Activated naive CD4-positive, alpha-beta T cell treated with anti-CD3 and anti-CD28 coated beads for 36 hours (primary cell): Measurements from ENCODE around the gene ZBED1. TPM values are rescaled to one million over a fixed set of nuclear protein-coding genes. Genes with fewer than 3 reads are reported as not detected.
A peak's percentile ranks its signal among the peaks of the same experiment; 100 is the strongest.

ENCODE experiments used
- CTCF ChIA-PET: fragments of 350-600 bp; sonication (Branson Sonifier 250); formaldehyde crosslinking; loops from one replicate; lab custom pipeline; 2021; ENCODE audit warnings: antibody characterized with exemption; lab: Charles Lee
- DNase-seq: peaks from one replicate; pipeline ENCODE4 v3.0.0-alpha.2; 2020
- H3K27ac Mint-ChIP-seq: one replicate; pipeline ENCODE4 v1.8.0; 2021; ENCODE audit warnings: mild to moderate bottlenecking, mixed read lengths
- H3K27me3 Mint-ChIP-seq: one replicate; pipeline ENCODE4 v1.8.0; 2021; ENCODE audit warnings: low read depth, mixed read lengths
- H3K36me3 Mint-ChIP-seq: one replicate; pipeline ENCODE4 v1.8.0; 2021; ENCODE audit warnings: low read depth, mixed read lengths
- H3K4me1 Mint-ChIP-seq: one replicate; pipeline ENCODE4 v1.8.0; 2021; ENCODE audit warnings: low read depth, mixed read lengths
- H3K4me3 Mint-ChIP-seq: one replicate; pipeline ENCODE4 v1.8.0; 2021; ENCODE audit warnings: mild to moderate bottlenecking, moderate library complexity, mixed read lengths
- H3K9me3 Mint-ChIP-seq: one replicate; pipeline ENCODE4 v1.8.0; 2021; ENCODE audit warnings: mixed read lengths
- intact Hi-C: fragments of 100-400 bp; cut with micrococcal nuclease; formaldehyde crosslinking; loops from one replicate; pipeline ENCODE4 v1.15.1; 2023
- total RNA-seq, 2 experiments: library from RNA; stranded (reverse); gene quantifications; one replicate each; pipeline ENCODE4 v1.2.3, GENCODE V29; 2021

ZBED1 gene
- total RNA-seq = 10 to 100 TPM; 18.9 to 20.6 TPM

GRCh38 chrX:2500803-2501558, at the start of gene ZBED1, which contains the start of gene DHRSX:
Gene ZBED1, minus strand, starts transcription at chrX:2500976. Its CDS starts 10,257 bp downstream, at chrX:2490719.
Gene DHRSX, minus strand, starts transcription at chrX:2500976. Its CDS starts 51 bp downstream, at chrX:2500925.
- Mint-ChIP-seq H3K9me3 (no peaks in the 10 kb centered on the region), H3K27me3 (no peaks in the 10 kb centered on the region), H3K27ac (peak within 1 kb of the TSS; percentile 72), H3K4me1 (peaks cover 26% of the 10 kb centered on the region), H3K36me3 (peaks cover 4% of the 10 kb centered on the region), H3K4me3 (peak within 1 kb of the TSS; percentile 76)
- peak; percentile 62 for DNase-seq
- CTCF ChIA-PET = no interaction called here
- intact Hi-C loops = loop anchor here (1.0 to 2.0 kb wide), 3 partner anchors 92 to 126 kb away; no protein-coding TSS in a partner anchor

DNA sequence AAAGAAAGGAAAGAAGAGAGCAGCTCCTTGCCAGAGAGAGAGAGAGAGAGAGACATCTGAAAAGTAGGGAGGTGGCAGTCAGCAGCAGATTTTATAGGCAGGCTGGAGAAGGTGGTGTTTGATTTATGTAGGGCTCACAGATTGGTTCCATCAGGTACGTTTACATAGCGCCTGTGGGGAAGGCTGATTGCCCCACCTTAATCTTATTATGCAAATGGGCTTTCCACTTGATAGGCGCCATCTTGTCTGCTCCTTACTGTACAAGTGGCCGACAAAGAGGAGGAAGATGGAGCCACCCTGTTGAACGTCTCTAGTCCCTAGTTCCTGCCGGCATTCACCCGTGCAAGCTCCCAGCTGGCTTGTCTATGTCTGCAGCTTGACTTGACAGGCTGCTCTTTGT, 49.1 kb upstream of the ZBED1 start:
- Mint-ChIP-seq H3K4me1 (no peaks in the 10 kb centered on the region), H3K9me3 (peaks cover 8% of the 10 kb centered on the region), H3K36me3 (no peaks in the 10 kb centered on the region), H3K27ac (no peak overlapping the region), H3K27me3 (peaks cover 9% of the 10 kb centered on the region), H3K4me3 (no peak overlapping the region)
- CTCF ChIA-PET = no interaction called here
- no peak for DNase-seq
- intact Hi-C loops = no loop called here

GRCh38 chrX:2548711-2549423, 48.1 kb upstream of the ZBED1 start:
- intact Hi-C loops = no loop called here
- Mint-ChIP-seq H3K36me3 (no peaks in the 10 kb centered on the region), H3K27ac (no peak overlapping the region), H3K4me1 (no peaks in the 10 kb centered on the region), H3K9me3 (peaks cover 8% of the 10 kb centered on the region), H3K27me3 (peaks cover 6% of the 10 kb centered on the region), H3K4me3 (no peak overlapping the region)
- no peak for DNase-seq
- CTCF ChIA-PET = no interaction called here

- Mint-ChIP-seq H3K36me3 (no peaks in the 10 kb centered on the region), H3K27me3 (peaks cover 5% of the 10 kb centered on the region), H3K4me3 (no peak overlapping the region), H3K4me1 (no peaks in the 10 kb centered on the region), H3K27ac (no peak overlapping the region), H3K9me3 (peaks cover 8% of the 10 kb centered on the region)
- intact Hi-C loops = no loop called here
- CTCF ChIA-PET = no interaction called here
- no peak for DNase-seq
These were observed 47.0 kb upstream of the ZBED1 start for GRCh38 chrX:2547736-2548135.

- no peaks in the 10 kb centered on the region for H3K4me1 Mint-ChIP-seq
- DNase-seq = no peak
- H3K9me3 Mint-ChIP-seq = peaks cover 8% of the 10 kb centered on the region
- peaks cover 5% of the 10 kb centered on the region for H3K27me3 Mint-ChIP-seq
- H3K4me3 Mint-ChIP-seq = no peak overlapping the region
- no peaks in the 10 kb centered on the region for H3K36me3 Mint-ChIP-seq
- CTCF ChIA-PET = no interaction called here
- no peak overlapping the region for H3K27ac Mint-ChIP-seq
- intact Hi-C loops = no loop called here
These were observed 45.7 kb upstream of the ZBED1 start for GRCh38 chrX:2546496-2546895.

DNA sequence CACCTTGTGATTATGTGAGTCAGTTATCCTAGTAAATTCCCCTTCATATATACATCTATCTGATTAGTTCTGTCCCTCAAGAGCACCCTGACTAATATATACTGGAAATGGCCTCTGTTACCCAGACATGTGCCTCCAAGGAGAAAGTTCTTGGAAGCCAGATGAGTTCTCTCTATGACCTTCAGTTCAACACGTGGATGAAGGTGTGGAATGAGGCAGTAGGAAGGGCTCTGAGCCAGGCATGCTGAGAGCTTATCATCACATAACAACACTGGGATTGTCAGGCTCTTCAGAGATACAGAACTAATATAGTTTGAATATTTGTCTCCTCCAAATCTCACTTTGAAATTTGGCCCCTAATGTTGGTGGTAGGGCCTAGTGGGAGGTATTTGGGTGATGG, 44.4 kb upstream of the ZBED1 start:
- no peak overlapping the region for H3K4me3 Mint-ChIP-seq
- no peak for DNase-seq
- H3K4me1 Mint-ChIP-seq = no peaks in the 10 kb centered on the region
- intact Hi-C loops = no loop called here
- CTCF ChIA-PET = no interaction called here
- H3K27ac Mint-ChIP-seq = no peak overlapping the region
- no peaks in the 10 kb centered on the region for H3K36me3 Mint-ChIP-seq
- peaks cover 1% of the 10 kb centered on the region for H3K27me3 Mint-ChIP-seq
- peaks cover 8% of the 10 kb centered on the region for H3K9me3 Mint-ChIP-seq

- CTCF ChIA-PET = no interaction called here
- intact Hi-C loops = no loop called here
- H3K36me3 Mint-ChIP-seq = no peaks in the 10 kb centered on the region
- DNase-seq = no peak
- H3K27ac Mint-ChIP-seq = no peak overlapping the region
- H3K4me3 Mint-ChIP-seq = no peak overlapping the region
- H3K27me3 Mint-ChIP-seq = peaks cover 2% of the 10 kb centered on the region
- H3K4me1 Mint-ChIP-seq = no peaks in the 10 kb centered on the region
- H3K9me3 Mint-ChIP-seq = peaks cover 8% of the 10 kb centered on the region
These were observed 42.2 kb upstream of the ZBED1 start for GRCh38 chrX:2542826-2543521.

GRCh38 chrX:2541603-2542002, 40.8 kb upstream of the ZBED1 start:
- peaks cover 4% of the 10 kb centered on the region for H3K27me3 Mint-ChIP-seq
- CTCF ChIA-PET = no interaction called here
- H3K36me3 Mint-ChIP-seq = no peaks in the 10 kb centered on the region

GRCh38 chrX:2540426-2540947, 39.7 kb upstream of the ZBED1 start:
- Mint-ChIP-seq H3K4me1 (no peaks in the 10 kb centered on the region), H3K27me3 (peaks cover 4% of the 10 kb centered on the region), H3K4me3 (no peak overlapping the region), H3K36me3 (no peaks in the 10 kb centered on the region), H3K27ac (no peak overlapping the region), H3K9me3 (peaks cover 2% of the 10 kb centered on the region)
- intact Hi-C loops = no loop called here
- no peak for DNase-seq
- CTCF ChIA-PET = no interaction called here

More at GRCh38 chrX:2541603-2542002, 40.8 kb upstream of the ZBED1 start:
- intact Hi-C loops = no loop called here
- H3K27ac Mint-ChIP-seq = no peak overlapping the region
- H3K9me3 Mint-ChIP-seq = peaks cover 8% of the 10 kb centered on the region
- no peaks in the 10 kb centered on the region for H3K4me1 Mint-ChIP-seq
- no peak overlapping the region for H3K4me3 Mint-ChIP-seq
- no peak for DNase-seq

- H3K4me3 Mint-ChIP-seq = no peak overlapping the region
- no peaks in the 10 kb centered on the region for H3K4me1 Mint-ChIP-seq
- H3K27ac Mint-ChIP-seq = no peak overlapping the region
- DNase-seq = no peak
- H3K9me3 Mint-ChIP-seq = no peaks in the 10 kb centered on the region
- H3K36me3 Mint-ChIP-seq = no peaks in the 10 kb centered on the region
- CTCF ChIA-PET = no interaction called here
- peaks cover 4% of the 10 kb centered on the region for H3K27me3 Mint-ChIP-seq
- intact Hi-C loops = no loop called here
These were observed 38.8 kb upstream of the ZBED1 start for GRCh38 chrX:2539586-2539985.

DNA sequence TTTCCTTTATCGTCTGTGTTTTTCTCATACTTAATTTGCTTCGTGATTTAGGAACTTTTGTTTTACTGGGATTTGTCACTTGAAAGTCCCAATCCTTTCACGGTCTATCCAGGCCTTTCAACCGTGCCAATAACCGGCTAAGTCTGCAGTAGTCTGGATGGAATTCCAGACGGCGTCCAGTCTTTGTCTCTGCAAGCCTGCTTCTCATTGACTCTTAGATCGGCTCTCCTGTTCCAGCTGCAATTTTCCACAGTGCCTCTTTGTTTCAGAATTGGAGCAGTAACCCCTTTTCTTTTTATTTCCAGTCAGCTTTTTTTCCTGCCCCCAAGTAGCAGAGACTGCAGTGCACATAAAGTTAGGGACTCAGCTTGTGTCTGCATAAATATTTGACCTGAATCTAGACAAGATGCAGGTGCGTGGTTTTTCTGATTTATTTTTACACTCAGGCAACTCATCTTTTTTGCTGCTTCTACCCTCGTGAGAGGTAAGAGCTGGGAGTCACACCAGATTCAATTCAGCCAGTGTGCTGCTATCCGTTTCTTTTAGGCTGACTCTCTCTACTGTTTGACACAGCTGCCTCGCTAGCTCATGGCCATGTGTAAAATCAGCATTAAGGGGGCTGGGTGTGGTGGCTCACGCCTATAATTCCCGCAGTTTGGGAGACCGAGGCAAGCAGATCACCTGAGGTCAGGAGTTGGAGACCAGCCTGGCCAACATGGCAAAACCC, 37.4 kb upstream of the ZBED1 start:
- H3K4me3 Mint-ChIP-seq = no peak overlapping the region
- CTCF ChIA-PET = no interaction called here
- intact Hi-C loops = no loop called here
- peaks cover 4% of the 10 kb centered on the region for H3K27me3 Mint-ChIP-seq
- no peak for DNase-seq
- no peaks in the 10 kb centered on the region for H3K36me3 Mint-ChIP-seq
- no peaks in the 10 kb centered on the region for H3K9me3 Mint-ChIP-seq
- H3K4me1 Mint-ChIP-seq = no peaks in the 10 kb centered on the region
- H3K27ac Mint-ChIP-seq = no peak overlapping the region

DNA sequence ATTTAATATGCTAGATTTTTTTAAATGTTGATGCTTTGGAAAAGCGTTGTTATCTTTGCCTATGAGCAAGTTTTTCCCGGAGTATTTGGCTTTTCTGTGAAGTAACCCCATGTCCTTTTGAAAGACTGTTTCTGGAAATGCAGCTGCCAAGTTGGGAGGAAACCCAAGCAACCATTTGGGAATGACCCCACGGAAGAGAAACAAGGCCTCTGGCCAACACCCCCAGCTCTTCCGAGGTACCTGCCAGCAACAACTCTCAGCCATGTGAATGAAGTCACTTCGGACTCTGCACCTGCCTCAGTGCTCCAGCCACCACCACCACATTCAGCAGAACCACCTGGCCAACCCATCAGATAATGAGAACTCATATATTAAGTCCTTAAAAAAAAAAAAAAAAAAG, 36.2 kb upstream of the ZBED1 start:
- CTCF ChIA-PET = no interaction called here
- peaks cover 2% of the 10 kb centered on the region for H3K27me3 Mint-ChIP-seq
- H3K9me3 Mint-ChIP-seq = no peaks in the 10 kb centered on the region
- no peak overlapping the region for H3K4me3 Mint-ChIP-seq
- H3K36me3 Mint-ChIP-seq = no peaks in the 10 kb centered on the region
- H3K4me1 Mint-ChIP-seq = no peaks in the 10 kb centered on the region
- DNase-seq = no peak
- intact Hi-C loops = no loop called here
- no peak overlapping the region for H3K27ac Mint-ChIP-seq
